K562 (cell line): ENCODE data around the gene TNFRSF11A. TPM values are rescaled to one million over a fixed set of nuclear protein-coding genes. Genes with fewer than 3 reads are reported as not detected.

Experiments used
- ATAC-seq: fragments of 200-7000 bp; cut with Tn5 transposase; 3 replicates; pipeline ENCODE4 v1.9.1; 2020; ENCODE audit warnings: moderate library complexity
- BruUV-seq: library from RNA; stranded (reverse); fragments of 400-500 nt; replicated peaks from 2 replicates; lab custom pipeline; 2021; lab: Mats Ljungman, UMichigan
- CTCF ChIA-PET: fragments of 300-600 bp; formaldehyde crosslinking; extraction: SDS; loops from one replicate; lab custom pipeline; 2021; ENCODE audit warnings: low intra/inter-chr PET ratio; lab: Yijun Ruan, JAX
- POLR2A ChIA-PET: fragments of 300-600, 350-650 bp; sonication (Branson Sonifier 250); formaldehyde crosslinking; extraction: SDS; loops from one replicate; lab custom pipeline; 2021; ENCODE audit warnings: antibody characterized with exemption, inconsistent platforms; lab: Yijun Ruan, JAX
- DNase-seq, 4 experiments: peaks; one replicate each; pipeline versions ENCODE4 v3.0.0 to v3.0.0-alpha.2; 2011 to 2018; ENCODE audit warnings: low spot score in 3 of 4, mixed read lengths in 3 of 4; ENCODE audit errors: extremely low read depth in 1 of 4
- FAIRE-seq: peaks from 2 replicates; lab custom pipeline; 2011; peaks lifted over from hg19 to GRCh38; lab: Jason Lieb, UNC
- H2AFZ ChIP-seq: 2 replicates; pipeline ENCODE4 v1.6.0; 2011; ENCODE audit warnings: low read depth, low read length, control low read depth, inconsistent platforms
- H3K27ac ChIP-seq: fragments of 200-600 bp; 3 replicates; pipeline ENCODE4 v1.8.0; 2011; ENCODE audit warnings: low read depth, mild to moderate bottlenecking, control low read depth, inconsistent platforms, low read length, moderate library complexity, mixed read lengths; ENCODE audit errors: extremely low read depth
- H3K27me3 ChIP-seq, 2 experiments: fragments of 300-600 bp in 1 of 2; 2 replicates in 1 of 2; 3 replicates in 1 of 2; pipeline versions ENCODE4 v1.6.0 to v1.8.0; 2011; ENCODE audit warnings: inconsistent platforms in 2 of 2, low read length in 2 of 2, mild to moderate bottlenecking in 1 of 2, mixed read lengths in 1 of 2, moderate library complexity in 1 of 2; ENCODE audit not compliant: control insufficient read depth in 2 of 2, insufficient read depth in 2 of 2
- H3K36me3 ChIP-seq: fragments of 300-600 bp; 3 replicates; pipeline ENCODE4 v1.8.0; 2011; ENCODE audit warnings: mild to moderate bottlenecking, low read length, inconsistent platforms; ENCODE audit not compliant: control insufficient read depth, insufficient read depth
- H3K4me1 ChIP-seq, 2 experiments: fragments of 200-600 bp in 1 of 2; replicated peaks in 1 of 2; 2 replicates in 1 of 2; 3 replicates in 1 of 2; pipeline versions ENCODE4 v1.5.1 to v1.8.0; 2011; ENCODE audit warnings: inconsistent platforms in 2 of 2, low read length in 2 of 2, mild to moderate bottlenecking in 1 of 2, mixed read lengths in 1 of 2, moderate library complexity in 1 of 2; ENCODE audit not compliant: control insufficient read depth in 2 of 2, insufficient read depth in 2 of 2
- H3K4me2 ChIP-seq: 2 replicates; pipeline ENCODE4 v1.6.1; 2011; ENCODE audit warnings: low read length, control low read depth, inconsistent platforms, mixed read lengths; ENCODE audit not compliant: insufficient read depth
- H3K4me3 ChIP-seq: fragments of 200-600 bp; sonication (generic), shearing (Covaris generic); 2 replicates; pipeline ENCODE4 v1.5.1; 2016; ENCODE audit warnings: control low read depth, inconsistent platforms
- H3K79me2 ChIP-seq: fragments of 200-600 bp; 3 replicates; pipeline ENCODE4 v1.8.0; 2011; ENCODE audit warnings: low read length, inconsistent platforms; ENCODE audit not compliant: control insufficient read depth, insufficient read depth
- H3K9ac ChIP-seq, 2 experiments: 2 replicates each; pipeline versions ENCODE4 v1.6.0 to v1.6.1; 2011; ENCODE audit warnings: low read depth in 2 of 2, low read length in 2 of 2, control low read depth in 1 of 2, inconsistent platforms in 1 of 2, mild to moderate bottlenecking in 1 of 2, mixed read lengths in 1 of 2; ENCODE audit not compliant: insufficient read depth in 1 of 2
- H3K9me1 ChIP-seq: one replicate; pipeline ENCODE4 v1.6.0; 2011; ENCODE audit warnings: inconsistent platforms, mild to moderate bottlenecking, low read length, moderate library complexity; ENCODE audit not compliant: control insufficient read depth, insufficient read depth
- H3K9me3 ChIP-seq: replicated peaks from 2 replicates; pipeline ENCODE4 v1.5.1; 2011; ENCODE audit warnings: low read depth, low read length, inconsistent platforms; ENCODE audit not compliant: control insufficient read depth, insufficient read depth
- H4K20me1 ChIP-seq: replicated peaks from 2 replicates; pipeline ENCODE4 v1.6.1; 2011; ENCODE audit warnings: low read length, inconsistent platforms, mixed read lengths; ENCODE audit not compliant: control insufficient read depth, insufficient read depth
- BRF1 ChIP-seq: IDR thresholded peaks from 3 replicates; pipeline ENCODE4 v1.6.1; 2011; ENCODE audit warnings: borderline replicate concordance, mild to moderate bottlenecking; ENCODE audit not compliant: insufficient read length; ENCODE audit errors: extremely low read depth
- HCFC1 ChIP-seq: IDR thresholded peaks from 2 replicates; pipeline ENCODE4 v1.6.1; 2012; ENCODE audit warnings: low read depth, low read length, improper control_type of control experiment
- MBD1 ChIP-seq: fragments of 250-450 bp; sonication (Bioruptor Pico); IDR thresholded peaks from 2 replicates; pipeline ENCODE4 v1.8.0; 2022; ENCODE audit warnings: inconsistent platforms
- PATZ1 ChIP-seq: fragments of 250-450 bp; sonication (Bioruptor Pico); IDR thresholded peaks from 2 replicates; pipeline ENCODE4 v1.5.0; 2020; ENCODE audit warnings: mild to moderate bottlenecking, borderline replicate concordance
- PML ChIP-seq: IDR thresholded peaks from 2 replicates; pipeline ENCODE4 v1.6.1; 2012; ENCODE audit warnings: low read length, inconsistent platforms
- SIN3B ChIP-seq: fragments of 450-650 bp; IDR thresholded peaks from 2 replicates; pipeline ENCODE4 v1.6.1; 2017; ENCODE audit warnings: low read depth, mild to moderate bottlenecking, moderate library complexity
- SIX5 ChIP-seq, 2 experiments: IDR thresholded peaks; 2 replicates each; pipeline ENCODE4 v1.6.1; 2011; ENCODE audit warnings: low read length in 2 of 2, borderline replicate concordance in 1 of 2, low read depth in 1 of 2, mild to moderate bottlenecking in 1 of 2, moderate library complexity in 1 of 2; ENCODE audit not compliant: insufficient read depth in 1 of 2
- ZBTB26 ChIP-seq: fragments of 450-650 bp; formaldehyde crosslinking; IDR thresholded peaks from 2 replicates; pipeline ENCODE4 v1.4.0; 2022; ENCODE audit warnings: missing genetic modification characterization
- ZFP36 ChIP-seq: fragments of 150-350 bp; IDR thresholded peaks from 2 replicates; pipeline ENCODE4 v1.6.1; 2018; ENCODE audit warnings: low read length, low read depth; ENCODE audit not compliant: partially characterized antibody
- ZNF134 ChIP-seq: fragments of 250-450 bp; sonication (Bioruptor Pico); conservative IDR thresholded peaks from 2 replicates; pipeline ENCODE4 v1.4.0; 2020
- ZNF778 ChIP-seq: fragments of 450-650 bp; formaldehyde crosslinking; IDR thresholded peaks from 2 replicates; pipeline ENCODE4 v1.4.0; 2020; ENCODE audit warnings: mild to moderate bottlenecking, moderate library complexity
- ZNF780A ChIP-seq: fragments of 250-450 bp; sonication (Bioruptor Pico); IDR thresholded peaks from 2 replicates; pipeline ENCODE4 v1.5.0; 2021; ENCODE audit warnings: mild to moderate bottlenecking
- WGBS: fragments of 100-300 bp; shearing (Covaris generic); methylation state at CpG from one replicate; pipeline ENCODE4 v1.1.6; 2016; ENCODE audit warnings: low coverage, mixed read lengths; ENCODE audit not compliant: insufficient coverage; ENCODE audit errors: missing lambda C conversion rate; 5-methylcytosine and 5-hydroxymethylcytosine counted together
- in situ Hi-C: fragments of 300-500 bp; cut with MboI; formaldehyde crosslinking; loops from 4 replicates; pipeline ENCODE4 v1.15.0; 2018; ENCODE audit warnings: inconsistent platforms, mixed read lengths
- intact Hi-C: fragments of 100-400 bp; cut with micrococcal nuclease; formaldehyde crosslinking; loops from 2 replicates; pipeline ENCODE4 v1.14.2; 2022
- polyA plus RNA-seq, 8 experiments: library from polyadenylated mRNA; depleted of rRNA in 4 of 8; stranded (reverse) in 5 of 8; unstranded in 3 of 8; fragments of >200 nt; fragmentation: Nextera tagmentation in 2 of 8; fragmentation: Illumina TruSeq in 1 of 8; extraction: Ambion mirVana in 2 of 8; extraction: Trizol in 1 of 8; gene quantifications; 2 replicates each; pipeline versions ENCODE4 v1.2.1 to v1.2.3, GENCODE V29; 2011 to 2014; ENCODE audit warnings: inconsistent platforms in 1 of 8, missing spikeins in 1 of 8
- total RNA-seq, 7 experiments: library from RNA; depleted of rRNA in 6 of 7; stranded (reverse); fragments of >200 nt in 6 of 7; fragmentation: Illumina TruSeq in 2 of 7; extraction: Trizol in 2 of 7; gene quantifications; 2 replicates each; pipeline versions ENCODE4 v1.2.1 to v1.2.3, GENCODE V29; 2011 to 2021; ENCODE audit warnings: low replicate concordance in 1 of 7

Gene TNFRSF11A
- total and polyA plus RNA-seq, 9 of the 15 experiments (the other 6 are each of a cell fraction or from before 2014, with no cell fraction given): 0.03 to 0.06 (median 0.04) TPM; not detected in 6

- TF ChIP-seq PATZ1 (CRISPR knock-in tag) (no peak), BRF1 (no peak), ZNF778 (CRISPR knock-in tag) (no peak)
Measured at GRCh38 chr18:62346333-62347088, 21.4 kb downstream of the TNFRSF11A start (continued).

- no peak overlapping the region for H3K27ac ChIP-seq
- ChIA-PET CTCF (no interaction called here), POLR2A (no interaction called here)
- H4K20me1 ChIP-seq: no peaks in the 10 kb centered on the region
- intact Hi-C loops (no loop called here), in situ Hi-C loops (no loop called here)
- no peak for FAIRE-seq
- no peaks in the 10 kb centered on the region for H3K4me1 ChIP-seq
- H3K9ac ChIP-seq: no peak overlapping the region
- no peak for ATAC-seq
- H2AFZ ChIP-seq: no peak overlapping the region
- H3K4me3 ChIP-seq: no peak overlapping the region
- no peaks in the 10 kb centered on the region for H3K9me3 ChIP-seq
- no peaks in the 10 kb centered on the region for H3K9me1 ChIP-seq
- no peaks in the 10 kb centered on the region for H3K36me3 ChIP-seq
- no TSS peak for BruUV-seq
- DNase-seq: no peak
- H3K79me2 ChIP-seq: no peaks in the 10 kb centered on the region
- H3K27me3 ChIP-seq: peaks cover 13 to 28% of the 10 kb centered on the region in 2 experiments; a peak in 4 of 5 replicates
- WGBS: 0% methylated on average over 2 of the region's 6 CpGs
- no peak overlapping the region for H3K4me2 ChIP-seq
- TF ChIP-seq HCFC1 (no peak), ZNF134 (peak; percentile 67), ZNF780A (CRISPR knock-in tag) (no peak), ZFP36 (peak; percentile 41), ZBTB26 (CRISPR knock-in tag) (no peak), MBD1 (no peak), SIX5 (IDR thresholded peaks at IDR 0.05; ENCODE audit: borderline replicate concordance in 1 of 2, insufficient read depth in 1 of 2, low read depth in 1 of 2, low read length in 2 of 2) (no peak), SIN3B (no peak), PML (no peak)
Measured at GRCh38 chr18:62347089-62347506, 22.0 kb downstream of the TNFRSF11A start.
